GM12878 (cell line): Measurements from ENCODE around the gene IQGAP2. TPM values are rescaled to one million over a fixed set of nuclear protein-coding genes. Genes with fewer than 3 reads are reported as not detected.

Source experiments
- ATAC-seq: fragments of 200-7000 bp; cut with Tn5 transposase; 3 replicates; pipeline ENCODE4 v1.9.1; 2020; ENCODE audit warnings: mild to moderate bottlenecking, moderate library complexity
- BruUV-seq: library from RNA; stranded (reverse); fragments of 400-500 nt; replicated peaks from 2 replicates; lab custom pipeline; 2021; lab: Mats Ljungman, UMichigan
- CTCF ChIA-PET: fragments of 300-600 bp; sonication (Branson Sonifier 250); formaldehyde crosslinking; extraction: SDS; loops from one replicate; lab custom pipeline; 2021; ENCODE audit warnings: inconsistent platforms; lab: Yijun Ruan, JAX
- POLR2A ChIA-PET: fragments of 350-600 bp; formaldehyde crosslinking; extraction: SDS; loops from one replicate; lab custom pipeline; 2021; ENCODE audit warnings: inconsistent platforms; lab: Charles Lee
- RAD21 ChIA-PET: fragments of 300-600 bp; sonication (Branson Sonifier 250); formaldehyde crosslinking; loops from one replicate; lab custom pipeline; 2023; ENCODE audit warnings: antibody characterized with exemption; ENCODE audit not compliant: unreplicated experiment; lab: Charles Lee
- SMC1A ChIA-PET: fragments of 300-600 bp; sonication (Branson Sonifier 250); formaldehyde crosslinking; loops from one replicate; lab custom pipeline; 2023; ENCODE audit not compliant: unreplicated experiment, uncharacterized antibody; lab: Charles Lee
- DNase-seq: peaks from one replicate; pipeline ENCODE4 v3.0.0-alpha.2; 2011; ENCODE audit warnings: low read depth, low spot score
- FAIRE-seq: peaks from 3 replicates; lab custom pipeline; 2011; peaks lifted over from hg19 to GRCh38; lab: Jason Lieb, UNC
- H2AFZ ChIP-seq: 2 replicates; pipeline ENCODE4 v1.6.0; 2011; ENCODE audit warnings: low read depth, low read length, control low read depth; ENCODE audit not compliant: control insufficient read depth
- H3K27ac ChIP-seq: 2 replicates; pipeline ENCODE4 v1.5.1; 2011; ENCODE audit warnings: control low read depth; ENCODE audit not compliant: control insufficient read depth, insufficient read depth
- H3K27me3 ChIP-seq, 2 experiments: replicated peaks in 1 of 2; 2 replicates each; pipeline versions ENCODE4 v1.6.0 to v1.6.1; 2011; ENCODE audit warnings: low read length in 1 of 2; ENCODE audit not compliant: control insufficient read depth in 2 of 2, insufficient read depth in 2 of 2
- H3K36me3 ChIP-seq, 2 experiments: 2 replicates each; pipeline ENCODE4 v1.5.1; 2011; ENCODE audit warnings: low read length in 1 of 2; ENCODE audit not compliant: control insufficient read depth in 2 of 2, insufficient read depth in 2 of 2
- H3K4me1 ChIP-seq: 2 replicates; pipeline ENCODE4 v1.6.1; 2011; ENCODE audit warnings: mild to moderate bottlenecking, low read length, moderate library complexity, mixed read lengths; ENCODE audit not compliant: control insufficient read depth, insufficient read depth
- H3K4me2 ChIP-seq: 2 replicates; pipeline ENCODE4 v1.6.0; 2011; ENCODE audit warnings: control low read depth; ENCODE audit not compliant: control insufficient read depth, insufficient read depth
- H3K4me3 ChIP-seq: fragments of 200-600 bp; sonication (generic); 2 replicates; pipeline ENCODE4 v1.5.1; 2016
- H3K79me2 ChIP-seq: 2 replicates; pipeline ENCODE4 v1.6.0; 2011; ENCODE audit warnings: low read length; ENCODE audit not compliant: control insufficient read depth, insufficient read depth
- H3K9ac ChIP-seq: 2 replicates; pipeline ENCODE4 v1.8.0; 2011; ENCODE audit warnings: low read length, control low read depth, mixed read lengths; ENCODE audit not compliant: control insufficient read depth, insufficient read depth
- H3K9me3 ChIP-seq: replicated peaks from 3 replicates; pipeline ENCODE4 v1.5.1; 2011; ENCODE audit warnings: mild to moderate bottlenecking, low read length; ENCODE audit not compliant: control insufficient read depth, insufficient read depth
- H4K20me1 ChIP-seq: 2 replicates; pipeline ENCODE4 v1.6.0; 2011; ENCODE audit not compliant: control insufficient read depth, insufficient read depth
- ATF3 ChIP-seq: IDR thresholded peaks from 2 replicates; pipeline ENCODE4 v1.6.1; 2011; ENCODE audit warnings: low read depth, mild to moderate bottlenecking, low read length, moderate library complexity, borderline replicate concordance; ENCODE audit errors: extremely low read depth
- CEBPZ ChIP-seq: fragments of 150-350 bp; IDR thresholded peaks from 2 replicates; pipeline ENCODE4 v1.6.1; 2016; ENCODE audit warnings: low read depth, low read length
- CREM ChIP-seq: IDR thresholded peaks from 2 replicates; pipeline ENCODE4 v1.6.1; 2014; ENCODE audit warnings: antibody characterized with exemption, low read depth
- ZBTB40 ChIP-seq: fragments of 450-650 bp; IDR thresholded peaks from 2 replicates; pipeline ENCODE4 v1.6.1; 2016; ENCODE audit warnings: mild to moderate bottlenecking, moderate library complexity, borderline replicate concordance
- ZNF592 ChIP-seq: fragments of 450-650 bp; IDR thresholded peaks from 2 replicates; pipeline ENCODE4 v1.6.1; 2017; ENCODE audit warnings: mild to moderate bottlenecking, moderate library complexity
- WGBS: methylation state at CpG from one replicate; pipeline ENCODE4 v1.1.6; 2016; ENCODE audit warnings: low lambda C conversion rate; ENCODE audit not compliant: insufficient replicate concordance, insufficient coverage; ENCODE audit errors: missing lambda C conversion rate; 5-methylcytosine and 5-hydroxymethylcytosine counted together
- in situ Hi-C: fragments of 300-500 bp; cut with MboI; formaldehyde crosslinking; loops from 9 replicates; pipeline ENCODE4 v1.14.3; 2018; ENCODE audit warnings: mixed read lengths
- intact Hi-C: fragments of 100-400 bp; cut with micrococcal nuclease; formaldehyde crosslinking; loops from one replicate; pipeline ENCODE4 v1.14.2; 2022; ENCODE audit not compliant: unreplicated experiment
- polyA plus RNA-seq, 11 experiments: library from polyadenylated mRNA; depleted of rRNA in 4 of 11; unstranded in 6 of 11; stranded (reverse) in 5 of 11; fragments of >200 nt; fragmentation: Nextera tagmentation in 4 of 11; fragmentation: Illumina TruSeq in 1 of 11; extraction: Ambion mirVana in 4 of 11; extraction: Trizol in 1 of 11; gene quantifications; 1 replicate in 1 of 11; 2 replicates in 10 of 11; pipeline versions ENCODE4 v1.2.1 to v1.2.3, GENCODE V29; 2011 to 2016; ENCODE audit warnings: inconsistent platforms in 2 of 11, missing spikeins in 2 of 11, low read depth in 1 of 11
- total RNA-seq, 4 experiments: library from RNA; depleted of rRNA in 3 of 4; stranded (reverse); fragments of >200 nt in 3 of 4; fragmentation: Illumina TruSeq in 1 of 4; extraction: Trizol in 1 of 4; gene quantifications; 2 replicates each; pipeline versions ENCODE4 v1.2.1 to v1.2.3, GENCODE V29; 2013 to 2021

The IQGAP2 gene
- total and polyA plus RNA-seq, 10 of the 15 experiments (the other 5 are each of a cell fraction or from before 2014, with no cell fraction given): 14.5 to 41.4 (median 21.8) TPM

GRCh38 chr5:76529464-76530344 is 126.6 kb downstream of the IQGAP2 start:
- Histone ChIP-seq H3K4me3 (no peak overlapping the region), H4K20me1 (no peaks in the 10 kb centered on the region), H3K4me1 (no peaks in the 10 kb centered on the region), H3K9ac (no peak overlapping the region), H3K27me3 (no peaks in the 10 kb centered on the region), H3K27ac (no peak overlapping the region), H2AFZ (no peak overlapping the region), H3K79me2 (no peaks in the 10 kb centered on the region), H3K9me3 (no peaks in the 10 kb centered on the region), H3K36me3 (no peaks in the 10 kb centered on the region), H3K4me2 (no peak overlapping the region)
- no peak for TF ChIP-seq ZNF592
- TF ChIP-seq ZBTB40: peak; percentile 67
- no peak for TF ChIP-seq ATF3
- TF ChIP-seq CEBPZ: no peak
- TF ChIP-seq CREM: no peak
- in situ Hi-C loops (no loop called here), intact Hi-C loops (no loop called here)
- CTCF ChIA-PET: interaction anchor here (0.8 to 1.8 kb wide), 3 partner anchors 124 to 245 kb away, joined by 3 to 5 read pairs (median 4); no protein-coding TSS in a partner anchor
- SMC1A ChIA-PET: interaction anchor here (0.6 to 1.6 kb wide), 3 partner anchors 8 to 207 kb away, joined by 4 to 5 read pairs (median 5); no protein-coding TSS in a partner anchor
- FAIRE-seq: no peak
- no peak for ATAC-seq
- POLR2A ChIA-PET: interaction anchor here (1.4 kb wide), 1 partner anchor 15 kb away, joined by 4 read pairs; no protein-coding TSS in a partner anchor
- no peak for DNase-seq
- BruUV-seq: no TSS peak
- RAD21 ChIA-PET: no interaction called here
- WGBS: 83% methylated on average over 10 of the region's 10 CpGs
